Activated CD8-positive, alpha-beta memory T cell treated with anti-CD3 and anti-CD28 coated beads for 36 hours (primary cell): ENCODE measurements around the gene SLC7A4. TPM values are rescaled to one million over a fixed set of nuclear protein-coding genes. Genes with fewer than 3 reads are reported as not detected.
"Not testable (repeated sequence)": the region's sequence is repeated elsewhere in the genome, so short reads cannot be mapped to it uniquely, and the experiment has no call there.

Experiments used
- CTCF ChIA-PET: fragments of 350-600 bp; sonication (Branson Sonifier 250); formaldehyde crosslinking; loops from one replicate; lab custom pipeline; 2021; ENCODE audit warnings: antibody characterized with exemption; lab: Charles Lee
- POLR2A ChIA-PET: fragments of 350-600 bp; sonication (Branson Sonifier 250); formaldehyde crosslinking; loops from one replicate; lab custom pipeline; 2021; ENCODE audit warnings: antibody characterized with exemption; lab: Charles Lee
- total RNA-seq, 2 experiments: library from RNA; stranded (reverse); gene quantifications; one replicate each; pipeline ENCODE4 v1.2.3, GENCODE V29; 2021

Gene SLC7A4
- total RNA-seq, 2 experiments from 2014 or later, result 0.19 to 0.61 TPM

GRCh38 chr22:21045585-21046294 is 13.4 kb upstream of the SLC7A4 start, which contains the start of gene LRRC74B:
Gene LRRC74B, plus strand, starts transcription at chr22:21045946. Its CDS starts 41 bp downstream, at chr22:21045987.
- CTCF ChIA-PET, result interaction anchor here (0.7 to 0.8 kb wide), 2 partner anchors 14 to 77 kb away, joined by 3 read pairs; partner anchors contain the start of gene SLC7A4
- POLR2A ChIA-PET, result interaction anchor here (1.4 kb wide), 1 partner anchor 32 kb away, joined by 3 read pairs; no protein-coding TSS in a partner anchor

GRCh38 chr22:21044931-21045584 is 12.7 kb upstream of the SLC7A4 start:
- POLR2A ChIA-PET, result no interaction called here
- CTCF ChIA-PET, result interaction anchor here (0.7 kb wide), 1 partner anchor 77 kb away, joined by 3 read pairs; no protein-coding TSS in a partner anchor

GRCh38 chr22:21043860-21044535 is 11.6 kb upstream of the SLC7A4 start:
- POLR2A ChIA-PET, result no interaction called here
- CTCF ChIA-PET, result no interaction called here

GRCh38 chr22:21042978-21043859 is 10.9 kb upstream of the SLC7A4 start:
- ChIA-PET CTCF (no interaction called here), POLR2A (no interaction called here)

- ChIA-PET POLR2A (no interaction called here), CTCF (no interaction called here)
These were observed 9.6 kb upstream of the SLC7A4 start for GRCh38 chr22:21041937-21042336.

GRCh38 chr22:21039158-21039557 is 6.8 kb upstream of the SLC7A4 start:
- CTCF ChIA-PET, POLR2A ChIA-PET: not testable (repeated sequence)

GRCh38 chr22:21038405-21038804 is 6.0 kb upstream of the SLC7A4 start:
- ChIA-PET CTCF (no interaction called here), POLR2A (no interaction called here)

GRCh38 chr22:21034989-21035388 is 2.6 kb upstream of the SLC7A4 start:
- CTCF ChIA-PET, result no interaction called here
- POLR2A ChIA-PET, result no interaction called here

- CTCF ChIA-PET, result interaction anchor here (0.6 kb wide), 1 partner anchor 72 kb away, joined by 4 read pairs; no protein-coding TSS in a partner anchor
- POLR2A ChIA-PET, result no interaction called here
These were observed 1.5 kb upstream of the SLC7A4 start for GRCh38 chr22:21033895-21034294.

GRCh38 chr22:21032868-21033688 is 717 bp upstream of the SLC7A4 start:
- CTCF ChIA-PET, result no interaction called here
- POLR2A ChIA-PET, result no interaction called here

GRCh38 chr22:21031545-21032036 is 770 bp downstream of the SLC7A4 start:
- POLR2A ChIA-PET, result no interaction called here
- CTCF ChIA-PET, result interaction anchor here (1.3 kb wide), 1 partner anchor 15 kb away, joined by 3 read pairs; no protein-coding TSS in a partner anchor

- CTCF ChIA-PET, result interaction anchor here (1.3 kb wide), 1 partner anchor 16 kb away, joined by 3 read pairs; no protein-coding TSS in a partner anchor
- POLR2A ChIA-PET, result no interaction called here
These were observed 1.5 kb downstream of the SLC7A4 start for GRCh38 chr22:21030621-21031544.

- POLR2A ChIA-PET, result no interaction called here
- CTCF ChIA-PET, result no interaction called here
These were observed 2.3 kb downstream of the SLC7A4 start for GRCh38 chr22:21030032-21030431.

GRCh38 chr22:21029486-21030025 is 2.8 kb downstream of the SLC7A4 start:
- POLR2A ChIA-PET, result no interaction called here
- CTCF ChIA-PET, result no interaction called here

GRCh38 chr22:21028277-21029251 is 3.8 kb downstream of the SLC7A4 start:
- CTCF ChIA-PET, result no interaction called here
- POLR2A ChIA-PET, result no interaction called here
